NCI-H1930 (cell line): ENCODE data around the gene HTATSF1.
A peak's percentile ranks its signal among the peaks of the same experiment; 100 is the strongest.

Experiments
- DNase-seq, 2 experiments: peaks; one replicate each; lab custom pipeline; 2025; lab: John Stamatoyannopoulos, UW

Gene HTATSF1, protein sequence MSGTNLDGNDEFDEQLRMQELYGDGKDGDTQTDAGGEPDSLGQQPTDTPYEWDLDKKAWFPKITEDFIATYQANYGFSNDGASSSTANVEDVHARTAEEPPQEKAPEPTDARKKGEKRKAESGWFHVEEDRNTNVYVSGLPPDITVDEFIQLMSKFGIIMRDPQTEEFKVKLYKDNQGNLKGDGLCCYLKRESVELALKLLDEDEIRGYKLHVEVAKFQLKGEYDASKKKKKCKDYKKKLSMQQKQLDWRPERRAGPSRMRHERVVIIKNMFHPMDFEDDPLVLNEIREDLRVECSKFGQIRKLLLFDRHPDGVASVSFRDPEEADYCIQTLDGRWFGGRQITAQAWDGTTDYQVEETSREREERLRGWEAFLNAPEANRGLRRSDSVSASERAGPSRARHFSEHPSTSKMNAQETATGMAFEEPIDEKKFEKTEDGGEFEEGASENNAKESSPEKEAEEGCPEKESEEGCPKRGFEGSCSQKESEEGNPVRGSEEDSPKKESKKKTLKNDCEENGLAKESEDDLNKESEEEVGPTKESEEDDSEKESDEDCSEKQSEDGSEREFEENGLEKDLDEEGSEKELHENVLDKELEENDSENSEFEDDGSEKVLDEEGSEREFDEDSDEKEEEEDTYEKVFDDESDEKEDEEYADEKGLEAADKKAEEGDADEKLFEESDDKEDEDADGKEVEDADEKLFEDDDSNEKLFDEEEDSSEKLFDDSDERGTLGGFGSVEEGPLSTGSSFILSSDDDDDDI

GRCh38 chrX:136497556-136498052, at the start of gene HTATSF1:
Gene HTATSF1 (plus strand): TSS chrX:136497592. CDS start chrX:136497685, 93 bp downstream.
- no peak for DNase-seq

DNA sequence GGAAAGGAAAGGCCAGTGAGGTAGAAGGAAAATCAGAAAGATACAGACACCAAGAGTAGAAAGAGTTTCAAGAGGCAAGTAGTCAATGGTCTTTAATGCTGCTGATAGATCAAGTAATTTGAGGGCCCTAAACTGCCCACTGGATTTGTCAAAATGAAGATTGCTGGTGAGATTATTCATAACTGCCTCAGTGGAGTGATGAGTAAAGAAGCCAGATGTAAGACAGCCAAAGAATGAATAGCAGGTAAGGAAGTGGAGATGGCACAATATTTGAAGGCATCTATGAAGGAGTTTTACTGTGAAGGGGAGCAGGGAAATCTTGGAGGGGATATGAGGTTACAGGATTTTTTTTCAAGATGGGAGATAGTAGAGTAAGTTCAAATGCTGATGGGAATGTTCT, 49.4 kb upstream of the HTATSF1 start:
- DNase-seq: no peak

- no peak for DNase-seq
Measured at GRCh38 chrX:136450050-136450830, 47.2 kb upstream of the HTATSF1 start.

DNA sequence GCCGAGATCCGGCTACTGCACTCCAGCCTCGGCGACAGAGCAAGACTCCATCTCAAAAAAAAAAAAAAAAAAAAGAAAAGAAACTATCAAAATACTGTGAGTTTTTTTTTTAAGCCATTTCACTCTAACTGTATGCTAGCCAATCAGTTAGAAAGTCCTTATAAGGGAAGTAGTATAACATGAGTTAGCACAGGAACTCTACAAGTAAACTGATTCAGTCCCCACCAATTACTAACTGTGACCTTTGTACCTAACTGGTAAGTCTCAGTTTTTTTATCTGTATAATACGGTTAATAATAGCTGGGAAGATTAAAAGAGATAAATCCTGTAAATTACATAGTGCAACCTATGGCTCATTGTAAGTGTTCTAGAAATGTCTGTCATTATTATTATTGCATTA, 44.8 kb upstream of the HTATSF1 start:
- no peak for DNase-seq

DNA sequence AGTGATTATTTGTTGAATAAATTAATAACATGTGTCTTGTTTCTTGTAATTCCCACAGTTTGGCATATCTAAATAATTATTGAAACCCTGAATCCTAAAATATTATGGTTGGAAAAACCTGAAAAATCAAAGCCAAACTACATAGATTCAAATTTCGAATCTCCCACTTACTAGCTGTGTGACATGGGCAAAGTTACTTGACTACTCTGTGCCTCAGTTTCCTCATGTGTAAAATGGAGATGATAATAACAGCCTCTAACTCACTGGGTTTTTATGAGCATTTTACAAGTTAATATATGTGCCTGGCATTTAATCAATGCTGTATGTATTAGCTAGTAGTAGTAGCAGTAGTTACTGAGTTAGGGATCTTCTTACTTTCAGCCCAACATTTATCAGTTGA, 44.3 kb upstream of the HTATSF1 start:
- DNase-seq: no peak

- DNase-seq: peak in 1 of 2 experiments; percentile 11
Measured at GRCh38 chrX:136453771-136454170, 43.6 kb upstream of the HTATSF1 start.

- no peak for DNase-seq
Measured at GRCh38 chrX:136456133-136456532, 41.3 kb upstream of the HTATSF1 start.

- DNase-seq: no peak
Measured at GRCh38 chrX:136457303-136457917, 40.0 kb upstream of the HTATSF1 start.

- DNase-seq: no peak
Measured at GRCh38 chrX:136464589-136464988, 32.8 kb upstream of the HTATSF1 start.

DNA sequence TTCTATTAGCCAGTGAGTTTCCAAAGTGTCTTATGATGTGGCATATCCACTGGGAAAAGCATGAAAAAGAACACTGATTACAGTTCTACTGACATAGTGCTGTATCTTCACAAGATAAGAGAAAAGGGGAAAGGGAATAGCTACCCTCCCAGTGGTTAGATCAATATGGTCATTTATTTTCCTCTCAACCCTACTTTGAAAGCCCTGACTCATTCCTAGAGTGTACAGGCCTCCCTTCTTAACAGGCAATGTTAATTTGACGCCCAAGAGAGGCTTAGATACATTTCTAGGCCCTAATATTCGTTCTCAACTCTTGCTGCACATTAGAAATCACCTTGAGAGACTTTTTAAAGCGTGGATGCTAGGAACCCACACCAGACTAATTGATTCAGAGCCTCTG, 30.1 kb upstream of the HTATSF1 start:
- DNase-seq: no peak

DNA sequence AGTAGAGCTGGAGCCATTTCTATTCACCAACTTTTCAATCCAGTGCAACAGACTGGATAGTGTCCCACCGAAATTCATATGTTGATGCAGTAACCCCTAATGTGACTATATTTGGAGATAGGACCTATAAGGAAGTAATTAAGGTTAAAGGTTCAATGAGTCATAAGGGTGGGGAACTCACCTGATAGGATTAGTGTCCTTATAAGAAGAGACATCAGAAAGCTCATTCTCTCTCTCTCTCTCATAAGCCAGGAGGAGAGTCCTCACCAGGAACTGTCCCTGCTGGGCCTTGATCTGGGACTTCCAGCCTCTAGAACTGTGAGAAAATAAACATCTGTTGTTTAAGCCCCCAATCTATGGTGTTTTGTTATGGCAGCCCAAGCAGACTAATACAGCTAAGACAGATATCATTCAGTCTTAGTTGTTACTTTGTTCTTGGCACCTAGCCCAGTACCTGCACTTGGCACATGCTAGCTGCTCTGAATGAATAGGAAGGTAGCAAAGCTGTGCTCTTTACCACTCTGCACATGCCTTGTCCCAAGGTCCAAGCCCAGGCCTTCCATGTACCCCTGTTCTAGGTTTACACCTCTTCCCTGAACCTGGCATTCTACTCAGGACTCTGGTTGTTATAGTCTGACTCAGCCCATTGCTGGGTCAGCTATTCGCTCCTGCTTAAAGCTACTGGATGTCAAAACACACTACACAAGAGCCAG, 28.8 kb upstream of the HTATSF1 start:
- DNase-seq: no peak

DNA sequence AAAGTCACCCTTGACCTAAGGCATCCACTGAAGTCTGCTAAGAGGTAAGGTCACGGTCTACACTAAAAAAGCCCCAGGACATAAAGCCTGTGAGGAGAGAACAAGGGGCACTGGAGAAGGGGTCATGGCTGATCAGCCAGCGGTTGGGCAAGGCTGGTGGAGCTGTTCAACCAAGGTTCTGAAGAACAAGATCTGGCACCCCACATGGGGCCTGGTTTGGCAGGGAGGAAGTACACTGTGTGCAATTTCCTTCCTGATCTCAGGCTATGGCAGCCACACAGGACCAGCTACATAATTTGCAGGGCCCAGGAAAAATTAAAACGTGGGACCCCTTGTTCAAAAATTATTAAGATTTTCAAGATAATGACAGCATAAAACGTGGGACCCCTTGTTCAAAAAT, 23.7 kb upstream of the HTATSF1 start:
- DNase-seq: no peak

GRCh38 chrX:136475236-136475635, 22.2 kb upstream of the HTATSF1 start:
- DNase-seq: no peak

GRCh38 chrX:136476501-136476900, 20.9 kb upstream of the HTATSF1 start:
- DNase-seq: no peak

GRCh38 chrX:136477026-136477425, 20.4 kb upstream of the HTATSF1 start:
- no peak for DNase-seq

- DNase-seq: no peak
Measured at GRCh38 chrX:136480383-136480782, 17.0 kb upstream of the HTATSF1 start.

DNA sequence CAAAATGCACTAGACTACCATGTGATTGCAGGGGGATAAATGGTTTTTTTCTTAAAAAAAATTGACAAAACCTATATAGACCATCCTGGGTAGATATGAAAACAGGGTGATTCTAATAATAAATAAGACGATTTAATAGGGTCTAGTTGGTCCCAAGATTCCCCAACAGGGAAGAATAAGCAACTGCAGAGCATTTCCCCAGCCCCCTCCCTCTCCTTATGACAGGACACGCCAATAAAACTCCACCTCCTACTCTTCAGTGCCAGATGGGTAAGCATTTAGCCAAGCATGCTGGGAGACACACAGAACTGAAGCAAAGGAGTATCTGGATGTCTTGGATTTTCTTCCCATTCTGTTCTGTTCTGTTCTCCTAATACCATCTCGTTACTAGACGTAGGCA, 9.7 kb upstream of the HTATSF1 start, which contains the start of gene BRS3:
TSS of gene BRS3 (plus strand) at position 301 of the 400 bp plus-strand sequence. CDS start 168 bp downstream, outside the sequence.
- no peak for DNase-seq

GRCh38 chrX:136488706-136489105, 8.7 kb upstream of the HTATSF1 start:
- no peak for DNase-seq

DNA sequence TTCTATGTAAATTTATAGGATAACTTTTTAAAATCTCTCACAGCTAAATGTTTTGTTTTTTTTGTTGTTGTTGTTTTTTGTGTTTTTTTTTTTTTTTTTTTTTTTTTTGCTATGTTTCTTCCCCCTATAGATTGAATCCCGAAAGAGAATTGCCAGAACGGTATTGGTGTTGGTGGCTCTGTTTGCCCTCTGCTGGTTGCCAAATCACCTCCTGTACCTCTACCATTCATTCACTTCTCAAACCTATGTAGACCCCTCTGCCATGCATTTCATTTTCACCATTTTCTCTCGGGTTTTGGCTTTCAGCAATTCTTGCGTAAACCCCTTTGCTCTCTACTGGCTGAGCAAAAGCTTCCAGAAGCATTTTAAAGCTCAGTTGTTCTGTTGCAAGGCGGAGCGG, 5.6 kb upstream of the HTATSF1 start:
- no peak for DNase-seq

DNA sequence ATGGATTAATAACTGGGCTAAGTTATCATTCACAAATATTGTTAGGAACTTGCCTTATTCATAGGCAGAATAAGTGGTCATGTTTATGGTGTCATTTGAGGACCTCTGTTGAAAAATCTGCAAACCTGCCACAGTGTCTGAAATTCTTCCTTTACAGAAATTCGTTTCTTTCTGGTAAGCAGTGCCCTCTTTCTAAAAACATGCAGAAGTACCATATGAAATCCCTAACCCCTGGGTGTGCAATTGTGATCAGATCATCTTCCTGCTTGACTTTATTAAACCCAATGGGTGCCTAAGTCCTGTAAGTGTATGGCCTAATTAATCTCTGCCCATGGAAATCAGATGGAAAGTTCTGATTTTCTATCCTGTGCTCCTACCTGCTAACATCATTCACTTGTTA, 4.4 kb upstream of the HTATSF1 start:
- no peak for DNase-seq

DNA sequence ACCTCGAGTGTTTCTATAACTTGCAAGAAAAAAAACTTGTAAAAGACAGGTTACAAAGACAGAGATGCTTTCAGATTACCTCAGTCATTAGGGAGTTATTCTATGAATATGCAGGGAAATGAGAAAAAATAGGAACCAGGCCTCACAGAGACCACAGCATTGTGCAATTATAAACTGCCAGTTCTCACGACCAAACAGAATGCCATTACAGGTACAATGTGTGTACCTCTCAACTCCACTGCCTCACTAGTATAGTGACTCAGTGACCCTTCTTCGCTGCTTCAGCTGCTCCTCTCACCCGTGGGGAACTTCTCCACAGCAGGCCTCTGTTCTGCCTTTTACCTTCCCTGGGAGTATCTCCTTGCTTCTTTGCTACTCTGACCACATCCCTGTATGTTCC, 2.3 kb upstream of the HTATSF1 start:
- no peak for DNase-seq
